AG04450 (cell line): Measurements from ENCODE around the gene SCYL2. TPM values are rescaled to one million over a fixed set of nuclear protein-coding genes. Genes with fewer than 3 reads are reported as not detected.

Experiments used
- CTCF ChIA-PET: fragments of 300-600, 350-600 bp; formaldehyde crosslinking; extraction: SDS; loops from one replicate; lab custom pipeline; 2022; ENCODE audit warnings: antibody characterized with exemption, inconsistent platforms; lab: Charles Lee
- POLR2A ChIA-PET: fragments of 350-600 bp; formaldehyde crosslinking; extraction: SDS; loops from one replicate; lab custom pipeline; 2021; ENCODE audit warnings: antibody characterized with exemption, inconsistent platforms; lab: Yijun Ruan, JAX
- DNase-seq: peaks from one replicate; pipeline ENCODE4 v3.0.0-alpha.2; 2011; ENCODE audit warnings: low read depth, low spot score
- H3K27ac ChIP-seq: one replicate; pipeline ENCODE4 v1.5.1; 2012; ENCODE audit warnings: low read depth, low read length, control low read depth
- H3K27me3 ChIP-seq: one replicate; pipeline ENCODE4 v1.6.0; 2012; ENCODE audit warnings: low read length; ENCODE audit not compliant: control insufficient read depth, insufficient read depth
- H3K4me3 ChIP-seq: 2 replicates; pipeline ENCODE4 v1.5.1; 2011; ENCODE audit warnings: mild to moderate bottlenecking, low read depth, low read length, control low read depth
- H3K9me3 ChIP-seq: 2 replicates; pipeline ENCODE4 v1.5.1; 2012; ENCODE audit warnings: low read length; ENCODE audit not compliant: control insufficient read depth, insufficient read depth
- polyA plus RNA-seq: library from polyadenylated mRNA; depleted of rRNA; stranded (reverse); fragments of >200 nt; gene quantifications from 2 replicates; pipeline ENCODE4 v1.2.3, GENCODE V29; 2011
- TF ChIP-seq, protein P1 (sequence below): IDR thresholded peaks from 2 replicates; pipeline ENCODE4 v1.5.1; 2011; ENCODE audit warnings: low read depth, low read length, control low read depth, inconsistent platforms

Gene SCYL2
- polyA plus RNA-seq, 1 experiment = 50.3 TPM

DNA sequence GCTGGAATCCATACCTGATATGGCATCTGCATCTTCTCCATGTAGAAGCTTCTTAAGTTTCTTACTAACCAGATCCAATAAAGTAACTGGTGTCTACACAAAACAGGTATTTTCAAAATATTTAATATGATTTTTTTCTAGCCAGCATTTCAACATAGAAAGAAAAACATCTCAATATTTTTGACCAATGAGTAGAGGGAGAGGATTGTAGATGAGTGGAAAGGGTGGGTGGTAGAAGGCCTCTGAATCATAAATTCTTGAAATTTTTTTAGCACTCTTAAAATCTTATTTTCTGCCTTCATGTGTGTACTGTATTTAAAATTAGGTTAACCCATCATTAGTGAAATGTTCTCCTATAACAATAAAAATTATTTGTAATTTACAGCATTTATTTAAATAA lies 18.1 kb upstream of the SCYL2 start:
- POLR2A ChIA-PET = no interaction called here
- H3K9me3 ChIP-seq = no peaks in the 10 kb centered on the region
- CTCF ChIA-PET = interaction anchor here (1.4 kb wide), 1 partner anchor 14 kb away, joined by 6 read pairs; no protein-coding TSS in a partner anchor
- TF ChIP-seq, protein P1, sequence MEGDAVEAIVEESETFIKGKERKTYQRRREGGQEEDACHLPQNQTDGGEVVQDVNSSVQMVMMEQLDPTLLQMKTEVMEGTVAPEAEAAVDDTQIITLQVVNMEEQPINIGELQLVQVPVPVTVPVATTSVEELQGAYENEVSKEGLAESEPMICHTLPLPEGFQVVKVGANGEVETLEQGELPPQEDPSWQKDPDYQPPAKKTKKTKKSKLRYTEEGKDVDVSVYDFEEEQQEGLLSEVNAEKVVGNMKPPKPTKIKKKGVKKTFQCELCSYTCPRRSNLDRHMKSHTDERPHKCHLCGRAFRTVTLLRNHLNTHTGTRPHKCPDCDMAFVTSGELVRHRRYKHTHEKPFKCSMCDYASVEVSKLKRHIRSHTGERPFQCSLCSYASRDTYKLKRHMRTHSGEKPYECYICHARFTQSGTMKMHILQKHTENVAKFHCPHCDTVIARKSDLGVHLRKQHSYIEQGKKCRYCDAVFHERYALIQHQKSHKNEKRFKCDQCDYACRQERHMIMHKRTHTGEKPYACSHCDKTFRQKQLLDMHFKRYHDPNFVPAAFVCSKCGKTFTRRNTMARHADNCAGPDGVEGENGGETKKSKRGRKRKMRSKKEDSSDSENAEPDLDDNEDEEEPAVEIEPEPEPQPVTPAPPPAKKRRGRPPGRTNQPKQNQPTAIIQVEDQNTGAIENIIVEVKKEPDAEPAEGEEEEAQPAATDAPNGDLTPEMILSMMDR = no peak
- no peak overlapping the region for H3K27ac ChIP-seq
- H3K27me3 ChIP-seq = no peaks in the 10 kb centered on the region
- H3K4me3 ChIP-seq = no peak overlapping the region
- no peak for DNase-seq

DNA sequence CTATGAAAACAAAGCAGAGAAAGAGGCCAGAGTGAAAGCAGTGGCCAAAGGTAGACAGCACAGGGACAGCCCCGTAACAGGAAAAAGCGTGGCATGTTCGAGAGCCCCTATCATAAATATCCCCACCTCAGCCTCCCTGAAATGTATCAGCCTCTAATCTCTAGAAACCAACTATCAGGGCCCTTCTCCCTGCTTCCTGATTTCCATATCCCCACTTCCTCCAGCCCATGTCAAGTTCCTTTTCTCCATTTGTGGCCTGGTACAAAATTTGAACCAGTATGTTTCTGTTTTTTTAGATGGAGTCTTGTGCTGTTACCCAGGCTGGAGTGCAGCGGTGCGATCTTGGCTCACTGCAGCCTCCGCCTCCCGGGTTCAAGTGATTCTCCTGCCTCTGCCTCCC lies 17.0 kb upstream of the SCYL2 start:
- POLR2A ChIA-PET = no interaction called here
- TF ChIP-seq, protein P1 = no peak
- DNase-seq = no peak
- Histone ChIP-seq H3K27me3 (no peaks in the 10 kb centered on the region), H3K4me3 (no peak overlapping the region), H3K9me3 (no peaks in the 10 kb centered on the region), H3K27ac (no peak overlapping the region)
- CTCF ChIA-PET = no interaction called here

- DNase-seq = no peak
- Histone ChIP-seq H3K27ac (no peak overlapping the region), H3K4me3 (no peak overlapping the region), H3K9me3 (no peaks in the 10 kb centered on the region), H3K27me3 (no peaks in the 10 kb centered on the region)
- TF ChIP-seq, protein P1 = no peak
- ChIA-PET POLR2A (no interaction called here), CTCF (no interaction called here)
Measured at GRCh38 chr12:100251917-100252316, 15.1 kb upstream of the SCYL2 start.

DNA sequence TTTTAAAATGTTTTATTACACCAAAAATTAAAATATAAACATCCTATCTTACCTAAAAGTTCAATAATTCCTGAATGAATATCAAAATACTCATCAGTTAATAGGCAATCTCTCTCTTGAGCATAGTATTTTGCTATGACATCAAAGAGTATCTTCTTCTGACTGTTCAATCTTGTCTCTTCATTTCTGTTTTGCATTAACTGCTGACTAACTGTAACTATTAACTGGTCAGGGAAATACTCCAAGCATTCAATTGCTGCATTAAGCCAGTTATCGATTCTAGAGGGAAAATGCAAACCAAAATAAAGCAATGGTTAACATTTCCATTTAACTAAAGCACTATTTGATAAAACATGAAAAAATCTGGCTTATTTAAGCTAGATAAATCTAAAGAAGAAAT lies 13.5 kb upstream of the SCYL2 start:
- H3K9me3 ChIP-seq = no peaks in the 10 kb centered on the region
- DNase-seq = no peak
- TF ChIP-seq, protein P1 = no peak
- CTCF ChIA-PET = interaction anchor here (0.6 kb wide), 1 partner anchor 18 kb away, joined by 3 read pairs; no protein-coding TSS in a partner anchor
- POLR2A ChIA-PET = no interaction called here
- no peaks in the 10 kb centered on the region for H3K27me3 ChIP-seq
- no peak overlapping the region for H3K27ac ChIP-seq
- no peak overlapping the region for H3K4me3 ChIP-seq

GRCh38 chr12:100254876-100255275 lies 12.1 kb upstream of the SCYL2 start:
- Histone ChIP-seq H3K4me3 (no peak overlapping the region), H3K9me3 (no peaks in the 10 kb centered on the region), H3K27ac (no peak overlapping the region), H3K27me3 (no peaks in the 10 kb centered on the region)
- ChIA-PET CTCF (interaction anchor here (1.8 kb wide), 1 partner anchor 20 kb away, joined by 7 read pairs; no protein-coding TSS in a partner anchor), POLR2A (no interaction called here)
- TF ChIP-seq, protein P1 = no peak
- DNase-seq = no peak
